ELF-1 (cell line): ENCODE data around the gene UBXN10.

ENCODE experiments used
- DNase-seq: peaks from one replicate; pipeline ENCODE4 v3.0.0-alpha.2; 2016; ENCODE audit warnings: low read depth, low spot score

Gene UBXN10, protein sequence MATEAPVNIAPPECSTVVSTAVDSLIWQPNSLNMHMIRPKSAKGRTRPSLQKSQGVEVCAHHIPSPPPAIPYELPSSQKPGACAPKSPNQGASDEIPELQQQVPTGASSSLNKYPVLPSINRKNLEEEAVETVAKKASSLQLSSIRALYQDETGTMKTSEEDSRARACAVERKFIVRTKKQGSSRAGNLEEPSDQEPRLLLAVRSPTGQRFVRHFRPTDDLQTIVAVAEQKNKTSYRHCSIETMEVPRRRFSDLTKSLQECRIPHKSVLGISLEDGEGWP

GRCh38 chr1:20185834-20186782 lies at the start of gene UBXN10, which contains the start of gene PLA2G2C:
Gene UBXN10 (plus strand): TSS chr1:20186096. CDS start chr1:20190562, 4,466 bp downstream.
Gene PLA2G2C (minus strand): TSS chr1:20186518. CDS start chr1:20177363, 9,155 bp downstream.
- DNase-seq: peak; percentile 62

- no peak for DNase-seq
These were observed 49.6 kb upstream of the UBXN10 start for GRCh38 chr1:20136249-20136648.

GRCh38 chr1:20137055-20137454 lies 48.8 kb upstream of the UBXN10 start:
- peak; percentile 23 for DNase-seq

DNA sequence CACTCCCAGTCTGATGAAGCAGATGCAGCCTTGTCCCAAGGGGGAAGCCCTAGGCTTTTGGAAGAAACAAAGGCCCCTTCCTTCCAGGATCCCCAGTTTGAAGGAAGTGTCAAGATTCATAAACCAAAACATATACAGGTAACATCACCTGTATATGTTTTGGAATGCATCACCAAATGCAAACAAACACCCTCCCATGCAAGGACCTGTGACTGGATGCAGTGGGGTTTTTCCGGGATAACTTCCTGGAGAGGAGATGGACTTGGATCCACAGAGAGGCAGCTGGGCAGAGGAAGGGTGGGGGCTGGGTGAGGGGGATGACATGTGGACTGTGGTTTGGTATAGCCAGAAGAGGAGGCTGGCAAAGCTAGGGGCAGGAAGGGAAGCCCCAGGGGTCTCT lies 48.3 kb upstream of the UBXN10 start:
- no peak for DNase-seq

- no peak for DNase-seq
These were observed 47.5 kb upstream of the UBXN10 start for GRCh38 chr1:20138346-20138745.

- DNase-seq: no peak
These were observed 46.8 kb upstream of the UBXN10 start, which contains the start of gene PLA2G2F for GRCh38 chr1:20138961-20139550. Gene PLA2G2F (plus strand): TSS chr1:20139323. CDS start chr1:20139428, 105 bp downstream.

DNA sequence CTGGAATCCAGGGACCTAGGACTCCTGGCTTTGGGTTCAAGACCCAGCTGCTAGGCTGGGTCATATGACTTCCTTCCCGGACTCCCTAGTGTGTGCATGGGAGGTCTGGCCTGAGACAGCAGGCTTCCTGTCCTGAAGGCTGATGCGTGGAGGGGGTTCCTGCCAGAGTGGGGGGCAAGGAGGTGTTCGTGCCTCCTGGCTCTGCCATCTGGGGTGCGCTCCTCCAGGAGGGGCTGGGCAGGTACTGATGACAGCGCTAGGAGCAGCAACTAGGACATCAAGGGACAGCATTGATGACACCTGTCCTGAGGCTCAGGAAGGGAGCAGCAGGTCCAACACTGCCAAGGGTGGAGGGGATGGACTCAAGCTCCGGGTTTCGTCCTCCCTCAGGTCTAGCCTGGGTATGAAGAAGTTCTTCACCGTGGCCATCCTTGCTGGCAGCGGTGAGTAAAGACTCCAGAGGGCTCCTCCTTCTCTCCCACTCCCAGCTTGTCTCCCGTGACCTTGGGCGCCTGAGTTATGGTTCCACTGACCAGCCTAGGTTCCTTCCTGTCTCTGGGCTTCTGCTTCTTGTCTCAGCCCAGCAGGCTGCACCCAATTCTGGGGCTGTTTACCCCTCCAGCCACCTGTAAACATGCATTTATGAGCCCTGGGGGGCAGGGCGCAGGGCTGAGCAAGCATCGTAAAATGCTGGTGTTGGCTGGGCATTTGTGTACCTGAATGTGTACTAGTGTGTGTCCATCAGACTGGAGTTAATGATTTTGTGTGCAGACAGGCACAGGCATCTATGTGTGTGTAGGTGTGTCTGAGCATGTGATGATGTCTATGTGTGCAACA lies 45.9 kb upstream of the UBXN10 start:
- no peak for DNase-seq

DNA sequence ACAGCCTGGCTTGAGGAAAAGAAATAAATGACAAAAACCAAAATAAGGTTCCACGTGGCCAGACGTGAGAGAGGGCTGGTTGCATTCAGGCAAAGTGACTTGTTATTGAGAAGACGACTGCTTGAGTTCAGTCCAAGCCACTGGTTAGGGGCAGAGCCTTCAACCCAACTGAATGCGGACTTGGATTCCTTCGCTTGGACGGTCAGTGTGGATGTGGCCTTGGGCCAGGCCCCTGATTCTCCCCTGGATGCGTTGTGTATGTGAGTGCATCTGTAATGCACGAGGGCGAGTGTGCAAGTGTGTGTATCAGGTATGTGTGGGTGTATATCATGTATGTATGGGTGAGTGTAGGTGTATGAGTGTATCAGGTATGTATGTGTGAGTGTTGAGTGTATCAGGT lies 44.9 kb upstream of the UBXN10 start:
- no peak for DNase-seq

GRCh38 chr1:20141466-20141865 lies 44.4 kb upstream of the UBXN10 start:
- DNase-seq: no peak

DNA sequence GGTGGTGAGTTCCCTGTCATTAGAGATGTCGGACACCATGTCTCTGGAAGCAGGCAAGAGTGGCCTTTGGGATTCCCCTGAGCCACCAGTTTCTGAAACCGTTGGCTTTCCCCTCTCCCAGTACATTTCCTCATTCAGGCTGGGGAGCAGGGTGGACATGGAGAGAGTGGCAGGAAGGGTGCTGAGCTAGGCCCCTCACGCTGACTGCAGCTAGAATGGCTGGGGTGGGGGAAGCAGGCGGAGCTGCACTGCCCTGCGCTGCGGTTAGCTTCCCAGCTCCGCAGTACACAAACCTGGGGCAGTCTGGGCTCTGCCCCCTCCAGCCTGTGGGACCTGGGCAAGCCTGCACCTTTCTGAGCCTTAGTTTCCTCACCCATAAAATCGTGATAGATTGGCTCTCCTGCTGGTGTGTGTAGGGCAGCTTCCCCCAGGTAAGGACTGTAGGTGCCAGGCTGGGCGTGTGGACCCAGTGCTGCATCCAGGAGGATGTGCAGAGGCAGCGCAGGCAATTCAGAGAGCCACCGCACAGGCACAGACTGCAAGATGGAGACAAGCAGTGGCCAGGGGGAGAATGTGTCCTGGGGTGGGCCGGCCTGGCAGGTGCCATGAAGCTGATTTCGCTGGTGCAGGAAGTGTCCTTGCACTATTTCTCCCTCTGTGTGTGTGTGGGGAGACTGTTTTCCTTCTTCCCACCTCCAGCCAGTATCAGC lies 43.7 kb upstream of the UBXN10 start:
- no peak for DNase-seq

DNA sequence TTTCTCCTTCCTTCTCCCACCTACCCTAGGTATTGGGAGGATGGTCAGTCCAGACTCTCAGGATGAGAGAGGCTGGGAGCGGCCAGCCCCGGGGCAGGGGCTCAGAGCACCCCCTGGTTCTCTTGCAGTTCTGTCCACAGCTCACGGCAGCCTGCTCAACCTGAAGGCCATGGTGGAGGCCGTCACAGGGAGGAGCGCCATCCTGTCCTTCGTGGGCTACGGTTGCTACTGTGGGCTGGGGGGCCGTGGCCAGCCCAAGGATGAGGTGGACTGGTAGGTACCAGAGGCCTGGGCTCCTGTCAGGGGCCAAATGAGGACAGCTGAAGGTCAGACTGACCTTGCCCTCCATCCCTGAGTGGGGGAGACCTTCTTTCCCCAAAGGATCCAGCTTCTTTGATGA lies 42.6 kb upstream of the UBXN10 start:
- no peak for DNase-seq

GRCh38 chr1:20143734-20144565 lies 41.9 kb upstream of the UBXN10 start:
- DNase-seq: no peak

DNA sequence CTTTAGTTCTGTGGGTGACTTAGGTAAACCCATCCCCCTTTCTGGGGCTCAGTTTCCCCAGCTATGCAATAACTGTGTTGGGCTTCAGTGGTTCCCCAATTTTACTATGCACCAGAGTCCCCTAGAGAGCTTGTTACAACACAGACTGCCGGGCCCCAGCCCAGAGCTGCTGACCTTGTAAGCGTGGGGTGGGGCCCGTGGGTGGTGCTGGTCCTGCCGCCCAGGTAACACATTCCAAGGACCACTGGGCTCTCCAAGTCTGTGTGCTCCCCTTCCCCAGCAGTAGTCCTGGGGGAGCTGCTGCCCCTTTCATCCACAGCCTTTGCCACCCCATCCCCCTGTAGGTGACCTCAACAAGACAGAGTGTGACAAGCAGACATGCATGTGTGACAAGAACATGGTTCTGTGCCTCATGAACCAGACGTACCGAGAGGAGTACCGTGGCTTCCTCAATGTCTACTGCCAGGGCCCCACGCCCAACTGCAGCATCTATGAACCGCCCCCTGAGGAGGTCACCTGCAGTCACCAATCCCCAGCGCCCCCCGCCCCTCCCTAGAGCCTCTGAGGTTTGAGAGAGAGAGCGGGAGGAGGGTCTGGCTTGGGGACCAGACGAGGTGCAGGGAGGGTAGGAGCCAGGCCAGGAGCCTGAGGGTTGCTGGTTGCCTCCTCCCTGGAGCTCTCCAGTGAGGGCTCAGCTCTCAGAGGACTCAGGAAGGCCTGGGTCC lies 37.9 kb upstream of the UBXN10 start:
- no peak for DNase-seq

DNA sequence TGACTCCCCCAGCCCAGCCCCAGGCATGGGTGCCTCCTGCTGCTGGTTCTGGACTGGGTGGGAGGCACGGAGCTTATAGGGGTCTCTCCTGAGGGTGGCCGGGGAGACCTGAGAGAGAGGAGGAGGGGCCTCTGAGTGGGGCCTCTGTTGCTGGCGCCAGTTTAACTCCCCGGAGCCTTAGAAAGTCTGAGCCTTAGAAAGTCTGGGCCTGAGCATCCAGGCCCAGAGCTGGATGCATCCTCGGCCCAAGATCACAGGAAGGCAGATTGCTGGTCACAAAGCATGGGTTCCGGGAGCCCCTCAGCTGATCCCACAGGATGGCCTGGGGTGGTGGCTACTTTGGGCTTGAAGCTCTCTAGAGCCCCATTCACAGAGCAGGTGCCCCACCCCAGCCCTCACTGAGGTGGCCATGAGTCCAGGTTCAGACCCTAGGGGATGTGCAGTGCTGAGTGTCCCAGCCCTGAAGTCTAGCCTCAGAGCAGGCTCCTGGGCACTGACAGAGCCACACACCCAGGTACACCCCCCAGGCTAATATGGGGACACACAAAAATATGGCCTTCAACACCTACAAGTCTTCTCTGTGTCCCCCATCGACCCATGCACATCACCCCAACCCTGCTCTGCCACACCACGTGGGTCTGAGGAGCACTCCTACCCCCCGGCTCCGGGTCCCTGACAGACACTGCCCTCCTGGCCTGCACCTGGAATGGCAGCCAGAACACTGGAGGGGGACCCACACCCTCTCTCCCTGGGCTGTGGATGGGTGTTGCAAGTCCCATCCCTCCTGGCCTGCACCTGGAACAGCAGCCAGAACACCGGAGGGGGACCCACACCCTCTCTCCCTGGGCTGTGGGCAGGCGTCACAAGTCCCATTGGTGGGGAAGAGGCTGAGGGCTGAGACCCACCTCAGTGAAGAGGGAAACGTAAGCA lies 37.1 kb upstream of the UBXN10 start:
- no peak for DNase-seq

DNA sequence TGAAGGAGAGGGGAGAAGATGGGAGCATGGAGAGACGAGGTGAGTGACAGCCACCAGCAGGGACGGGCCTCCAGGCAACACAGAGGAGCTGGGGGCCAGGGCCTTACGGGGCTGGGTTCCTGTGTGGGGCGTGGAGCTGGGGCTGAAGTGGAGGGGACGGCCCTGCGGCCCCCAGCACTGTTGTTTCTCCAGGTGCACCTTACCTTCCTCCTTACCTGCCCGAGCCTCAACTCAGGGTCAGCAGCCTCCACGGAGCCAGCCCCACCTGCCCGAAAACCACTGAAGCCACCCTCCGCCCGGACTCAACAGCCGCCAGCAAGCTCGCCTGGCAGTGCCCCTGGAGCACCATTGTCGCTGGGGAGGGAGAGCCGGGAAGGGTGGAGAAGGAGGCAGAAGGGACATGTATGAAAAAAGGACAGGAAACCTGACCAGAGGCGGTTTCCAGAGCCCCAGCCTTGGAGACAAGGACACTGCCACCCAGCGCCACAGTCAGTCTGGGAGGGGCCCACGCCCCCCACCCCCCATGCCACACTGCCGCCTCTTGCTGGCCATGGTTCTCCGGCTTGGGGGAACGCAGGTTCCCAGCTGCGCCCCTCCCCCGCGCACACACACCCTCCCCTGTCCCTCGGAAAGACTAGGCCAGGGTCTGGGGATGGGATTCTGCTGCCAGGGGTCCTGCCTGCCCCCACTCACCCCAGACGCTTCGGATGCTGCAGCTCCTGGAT lies 36.1 kb upstream of the UBXN10 start:
- DNase-seq: no peak

DNA sequence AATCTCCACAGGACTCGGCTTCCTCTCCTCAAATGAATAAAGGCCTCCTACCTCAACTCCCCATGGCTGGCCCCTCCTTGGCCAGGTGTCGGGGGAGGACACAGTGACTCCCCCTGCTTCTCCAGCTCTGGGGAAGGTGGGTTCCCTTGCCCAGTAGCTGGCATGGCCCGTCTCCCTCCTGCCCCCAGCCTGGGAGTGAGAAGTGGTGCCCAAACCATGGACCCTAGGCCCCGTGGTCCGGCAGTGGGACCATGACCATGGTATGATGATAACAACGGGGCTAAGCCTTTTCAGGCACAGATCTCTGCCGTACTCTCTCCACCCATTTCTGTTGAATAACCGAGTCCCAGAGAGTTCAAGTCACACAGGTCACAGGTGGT lies 35.6 kb upstream of the UBXN10 start:
- DNase-seq: no peak

- DNase-seq: no peak
These were observed 34.9 kb upstream of the UBXN10 start for GRCh38 chr1:20150969-20151368.
